ENCODE measurements around the gene BTBD9. TPM values are rescaled to one million over a fixed set of nuclear protein-coding genes. Genes with fewer than 3 reads are reported as not detected.

The BTBD9 gene
- total RNA-seq, 1 experiment from 2014 or later = 8.9 TPM

GRCh38 chr6:38337819-38338465 lies 301.8 kb downstream of the BTBD9 start:
- Histone ChIP-seq H2BK12ac (ENCODE audit: insufficient read length, low read depth, low read length) (no peak overlapping the region), H3T11ph (ENCODE audit: low read length) (peak overlapping the region; percentile 17), H3K23me2 (ENCODE audit: insufficient read length, low read depth, low read length, poor library complexity, severe bottlenecking) (no peaks in the 10 kb centered on the region), H3K9me3 (ENCODE audit: control insufficient read depth, low read depth, low read length) (no peaks in the 10 kb centered on the region), H3K4me2 (ENCODE audit: insufficient read depth, insufficient read length, low read length) (no peak overlapping the region), H3K18ac (ENCODE audit: insufficient read length, low read depth, low read length) (no peak overlapping the region), H3K27me3 (ENCODE audit: insufficient read depth, low read length) (no peaks in the 10 kb centered on the region), H2AK5ac (ENCODE audit: insufficient read length, low read length) (no peak overlapping the region), H3K79me2 (ENCODE audit: insufficient read depth, low read length) (no peaks in the 10 kb centered on the region), H3K79me1 (ENCODE audit: insufficient read depth, low read depth, low read length, poor library complexity, severe bottlenecking) (no peaks in the 10 kb centered on the region), H3K9ac (ENCODE audit: extremely low read depth, insufficient read length, low read length) (no peak overlapping the region), H2BK120ac (ENCODE audit: low read depth, low read length, poor library complexity, severe bottlenecking) (no peak overlapping the region), H4K91ac (ENCODE audit: insufficient read length, low read depth, low read length) (no peak overlapping the region), H3K56ac (ENCODE audit: insufficient read length, low read depth, low read length) (no peak overlapping the region), H4K8ac (replicated peaks; ENCODE audit: insufficient read length, low read depth, low read length) (no peak overlapping the region), H2BK15ac (ENCODE audit: low read depth, low read length) (no peak overlapping the region), H4K20me1 (ENCODE audit: control insufficient read depth, insufficient read depth, insufficient read length) (no peaks in the 10 kb centered on the region), H2BK5ac (ENCODE audit: insufficient read length, low read length) (no peak overlapping the region), H3K23ac (ENCODE audit: insufficient read length, low read depth, low read length) (no peak overlapping the region), H3K4me1 (ENCODE audit: insufficient read depth, low read length) (no peaks in the 10 kb centered on the region), H3K27ac (ENCODE audit: insufficient read length, low read depth, low read length) (no peak overlapping the region), H2BK20ac (ENCODE audit: low read depth, low read length, poor library complexity, severe bottlenecking) (no peak overlapping the region), H3K14ac (ENCODE audit: insufficient read depth, low read length) (no peak overlapping the region), H3K4ac (ENCODE audit: low read depth, low read length) (no peak overlapping the region), H4K5ac (ENCODE audit: insufficient read length, low read depth, low read length) (no peak overlapping the region), H2AFZ (ENCODE audit: low read length) (no peak overlapping the region)
- DNase-seq = no peak
- H3K36me3 Mint-ChIP-seq (ENCODE audit: insufficient read depth in 1 of 3, low read depth in 3 of 3) = peaks cover 0 to 14% (median 12%) of the 10 kb centered on the region in 3 experiments; a peak in 6 of 7 replicates
- TF ChIP-seq, protein P1, sequence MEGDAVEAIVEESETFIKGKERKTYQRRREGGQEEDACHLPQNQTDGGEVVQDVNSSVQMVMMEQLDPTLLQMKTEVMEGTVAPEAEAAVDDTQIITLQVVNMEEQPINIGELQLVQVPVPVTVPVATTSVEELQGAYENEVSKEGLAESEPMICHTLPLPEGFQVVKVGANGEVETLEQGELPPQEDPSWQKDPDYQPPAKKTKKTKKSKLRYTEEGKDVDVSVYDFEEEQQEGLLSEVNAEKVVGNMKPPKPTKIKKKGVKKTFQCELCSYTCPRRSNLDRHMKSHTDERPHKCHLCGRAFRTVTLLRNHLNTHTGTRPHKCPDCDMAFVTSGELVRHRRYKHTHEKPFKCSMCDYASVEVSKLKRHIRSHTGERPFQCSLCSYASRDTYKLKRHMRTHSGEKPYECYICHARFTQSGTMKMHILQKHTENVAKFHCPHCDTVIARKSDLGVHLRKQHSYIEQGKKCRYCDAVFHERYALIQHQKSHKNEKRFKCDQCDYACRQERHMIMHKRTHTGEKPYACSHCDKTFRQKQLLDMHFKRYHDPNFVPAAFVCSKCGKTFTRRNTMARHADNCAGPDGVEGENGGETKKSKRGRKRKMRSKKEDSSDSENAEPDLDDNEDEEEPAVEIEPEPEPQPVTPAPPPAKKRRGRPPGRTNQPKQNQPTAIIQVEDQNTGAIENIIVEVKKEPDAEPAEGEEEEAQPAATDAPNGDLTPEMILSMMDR (conservative IDR thresholded peaks at IDR 0.05) = no peak; the same call in 2 of the 3 replicates
- H3K27me3 Mint-ChIP-seq (ENCODE audit: low read depth) = no peaks in the 10 kb centered on the region
- WGBS (ENCODE audit: extremely low coverage, insufficient read length, low lambda C conversion rate) = no CpG with 5 or more reads among the region's 5 CpGs
- H3K27ac Mint-ChIP-seq = no peak overlapping the region
- H3K4me3 Mint-ChIP-seq = no peak overlapping the region
- H3K4me1 Mint-ChIP-seq = peaks cover 6% of the 10 kb centered on the region in 2 experiments; a peak in 3 of 4 replicates
- peaks cover 9 to 13% of the 10 kb centered on the region in 2 experiments for H3K9me3 Mint-ChIP-seq

All from H9 (cell line).